HFF-Myc (cell line): ENCODE data around the gene WDR27.

ENCODE experiments used
- DNase-seq: peaks from one replicate; pipeline ENCODE4 v3.0.0-alpha.2; 2011; ENCODE audit warnings: low read depth; ENCODE audit errors: extremely low read depth
- H3K4me3 ChIP-seq: replicated peaks from 2 replicates; pipeline ENCODE4 v1.5.1; 2011; ENCODE audit warnings: low read depth, mild to moderate bottlenecking, control low read depth, low read length
- TF ChIP-seq, protein P1 (sequence below): IDR thresholded peaks from 2 replicates; pipeline ENCODE4 v1.5.1; 2012; ENCODE audit warnings: mild to moderate bottlenecking, low read depth, low read length, control low read depth; ENCODE audit errors: missing control alignments

The WDR27 gene

DNA sequence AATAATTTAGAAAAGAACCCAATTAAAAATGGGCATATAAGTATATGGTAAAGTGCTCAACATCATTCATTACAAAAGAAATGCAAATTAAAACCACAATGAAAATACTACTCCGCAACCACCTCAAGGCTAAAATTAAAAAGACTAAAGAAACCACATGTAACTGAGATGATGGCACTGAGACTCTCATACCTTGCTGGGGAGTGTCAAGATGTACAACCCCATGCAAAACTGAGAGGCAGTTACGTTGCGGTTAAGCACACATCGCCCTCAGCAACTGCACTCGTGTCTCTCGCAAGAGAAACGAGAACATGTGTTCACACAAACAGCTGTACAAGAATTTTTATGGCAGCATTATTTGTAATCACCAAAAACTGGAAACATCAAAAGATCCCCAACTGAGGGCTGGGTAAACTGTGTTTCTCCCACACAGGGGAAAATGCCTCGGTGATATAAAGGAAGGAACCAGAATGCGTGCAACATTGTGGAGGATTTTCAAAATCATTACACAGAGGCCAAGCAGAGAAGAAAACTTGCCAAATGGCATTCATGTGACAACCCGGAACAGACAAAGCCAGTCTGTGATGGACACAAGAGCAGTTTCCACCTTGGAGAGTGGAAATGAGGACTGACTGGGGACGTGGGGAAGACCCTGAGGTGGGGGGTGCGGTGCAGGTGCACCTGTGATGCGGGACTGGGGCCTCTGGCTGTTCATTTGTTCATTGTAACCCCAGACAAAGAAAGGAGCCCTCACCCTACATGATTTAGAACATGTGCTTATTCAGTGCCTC is 144.9 kb downstream of the WDR27 start:
- no peak overlapping the region for H3K4me3 ChIP-seq
- DNase-seq: no peak
- TF ChIP-seq, protein P1, sequence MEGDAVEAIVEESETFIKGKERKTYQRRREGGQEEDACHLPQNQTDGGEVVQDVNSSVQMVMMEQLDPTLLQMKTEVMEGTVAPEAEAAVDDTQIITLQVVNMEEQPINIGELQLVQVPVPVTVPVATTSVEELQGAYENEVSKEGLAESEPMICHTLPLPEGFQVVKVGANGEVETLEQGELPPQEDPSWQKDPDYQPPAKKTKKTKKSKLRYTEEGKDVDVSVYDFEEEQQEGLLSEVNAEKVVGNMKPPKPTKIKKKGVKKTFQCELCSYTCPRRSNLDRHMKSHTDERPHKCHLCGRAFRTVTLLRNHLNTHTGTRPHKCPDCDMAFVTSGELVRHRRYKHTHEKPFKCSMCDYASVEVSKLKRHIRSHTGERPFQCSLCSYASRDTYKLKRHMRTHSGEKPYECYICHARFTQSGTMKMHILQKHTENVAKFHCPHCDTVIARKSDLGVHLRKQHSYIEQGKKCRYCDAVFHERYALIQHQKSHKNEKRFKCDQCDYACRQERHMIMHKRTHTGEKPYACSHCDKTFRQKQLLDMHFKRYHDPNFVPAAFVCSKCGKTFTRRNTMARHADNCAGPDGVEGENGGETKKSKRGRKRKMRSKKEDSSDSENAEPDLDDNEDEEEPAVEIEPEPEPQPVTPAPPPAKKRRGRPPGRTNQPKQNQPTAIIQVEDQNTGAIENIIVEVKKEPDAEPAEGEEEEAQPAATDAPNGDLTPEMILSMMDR: no peak

GRCh38 chr6:169555971-169556617 is 145.7 kb downstream of the WDR27 start:
- no peak for DNase-seq
- TF ChIP-seq, protein P1: no peak
- no peak overlapping the region for H3K4me3 ChIP-seq

DNA sequence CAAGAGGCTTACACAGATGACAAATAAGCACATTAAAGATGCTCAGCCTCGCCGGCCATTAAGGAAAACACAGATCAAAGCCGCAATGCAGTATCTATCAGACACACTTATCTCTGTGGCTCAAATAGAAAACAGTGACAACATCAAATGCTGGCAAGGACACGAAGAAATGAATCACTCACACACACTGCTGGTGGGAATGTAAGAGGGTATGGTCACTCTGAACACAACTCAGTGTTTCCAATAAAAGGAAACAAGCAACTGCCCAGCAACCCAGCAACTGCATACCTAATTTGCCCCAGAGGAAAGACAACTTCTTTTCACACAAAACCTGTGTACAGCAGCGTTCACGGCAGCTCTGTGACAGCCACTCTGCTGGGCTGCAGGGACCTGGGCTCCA is 155.8 kb downstream of the WDR27 start:
- DNase-seq: no peak
- TF ChIP-seq, protein P1: no peak
- H3K4me3 ChIP-seq: no peak overlapping the region

GRCh38 chr6:169543704-169544103 is 158.1 kb downstream of the WDR27 start:
- TF ChIP-seq, protein P1: no peak
- H3K4me3 ChIP-seq: no peak overlapping the region
- DNase-seq: no peak

- TF ChIP-seq, protein P1: no peak
- DNase-seq: no peak
These were observed 159.3 kb downstream of the WDR27 start for GRCh38 chr6:169542491-169542890.

DNA sequence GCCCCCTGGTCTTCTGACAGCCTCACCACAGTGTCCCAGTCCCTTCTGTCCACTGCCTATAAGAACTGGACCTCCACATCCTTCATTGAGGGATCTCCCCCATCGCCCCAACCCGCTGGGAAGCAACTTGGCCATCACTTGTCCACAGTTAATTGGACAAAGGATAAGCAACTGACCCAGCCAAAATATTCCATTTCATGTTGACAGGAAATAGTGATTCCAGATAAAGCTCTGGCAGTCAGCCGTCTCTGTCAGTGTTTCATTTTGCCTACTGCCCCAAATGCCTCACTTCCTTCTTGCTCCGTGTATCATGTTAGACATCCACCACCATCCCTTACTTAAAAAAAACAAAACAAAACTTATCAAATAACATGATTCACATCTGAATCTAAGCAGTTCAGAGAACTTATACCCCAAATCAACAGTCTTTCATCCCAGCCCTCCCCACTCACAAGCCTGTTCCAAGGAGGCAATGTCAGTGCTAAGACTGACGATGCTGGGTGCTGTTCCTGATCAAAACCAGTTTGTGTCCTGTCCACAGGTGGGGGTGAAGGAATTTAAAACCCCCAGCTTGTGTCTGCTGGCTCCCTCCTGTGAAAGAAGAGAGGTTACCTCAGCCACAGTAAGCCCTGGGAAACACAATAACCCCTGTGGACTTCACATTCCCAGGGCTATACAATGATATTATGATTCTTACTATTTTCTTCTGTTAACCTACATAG is 162.5 kb downstream of the WDR27 start:
- H3K4me3 ChIP-seq: no peak overlapping the region
- no peak for DNase-seq
- TF ChIP-seq, protein P1: no peak

More at GRCh38 chr6:169542491-169542890, 159.3 kb downstream of the WDR27 start:
- H3K4me3 ChIP-seq: no peak overlapping the region
